Ovary (tissue), 9 donors: Measurements from ENCODE around the gene TRAPPC5. TPM values are rescaled to one million over a fixed set of nuclear protein-coding genes. Genes with fewer than 3 reads are reported as not detected.

ENCODE experiments used
- DNase-seq, 5 donors: peaks; one replicate each; pipeline ENCODE4 v3.0.0-alpha.2; 2019 to 2020
- H3K27ac ChIP-seq, 2 donors: fragments of 200-600 bp; one replicate each; pipeline versions ENCODE4 v1.5.1 to v1.8.0; 2019 to 2022
- H3K27me3 ChIP-seq: fragments of 200-600 bp; one replicate; pipeline ENCODE4 v1.8.0; 2022
- H3K36me3 ChIP-seq: fragments of 200-600 bp; sonication (generic); one replicate; pipeline ENCODE4 v1.5.1; 2019
- H3K4me1 ChIP-seq: one replicate; pipeline ENCODE4 v1.8.1; 2013; ENCODE audit warnings: mild to moderate bottlenecking, moderate library complexity; ENCODE audit not compliant: insufficient read depth
- H3K4me3 ChIP-seq: fragments of 200-600 bp; sonication (generic); one replicate; pipeline ENCODE4 v1.5.1; 2017
- H3K9me3 ChIP-seq, 2 donors: fragments of 200-600 bp in 1 of 2; sonication (generic) in 1 of 2; one replicate each; pipeline versions ENCODE4 v1.5.1 to v1.8.1; 2013 to 2019; ENCODE audit warnings: mild to moderate bottlenecking in 1 of 2, moderate library complexity in 1 of 2
- CTCF ChIP-seq, 3 donors: fragments of 450-650 bp in 2 of 3; fragments of 200-600 bp in 1 of 3; IDR thresholded peaks; one replicate each; pipeline versions ENCODE4 v1.5.1 to v1.8.0; 2016 to 2022; ENCODE audit warnings: antibody characterized with exemption in 3 of 3, mild to moderate bottlenecking in 1 of 3
- EP300 ChIP-seq: sonication (generic); formaldehyde crosslinking; IDR thresholded peaks from one replicate; pipeline ENCODE4 v1.6.1; 2017; ENCODE audit warnings: antibody characterized with exemption
- POLR2A ChIP-seq: fragments of 450-650 bp; IDR thresholded peaks from one replicate; pipeline ENCODE4 v1.6.1; 2017; ENCODE audit warnings: antibody characterized with exemption, mild to moderate bottlenecking, moderate library complexity
- WGBS, 3 donors: extraction: QIAGEN DNeasy Blood & Tissue Kit in 1 of 3; methylation state at CpG; one replicate each; pipeline versions ENCODE4 v1.1.5 to v1.1.7; 2013 to 2017; 5-methylcytosine and 5-hydroxymethylcytosine counted together
- intact Hi-C, 4 donors: fragments of 100-400 bp; cut with DNase I; formaldehyde crosslinking; loops; one replicate each; pipeline versions ENCODE4 v1.11.0 to v1.15.1; 2022 to 2023
- polyA plus RNA-seq, 2 donors: library from polyadenylated mRNA; stranded (reverse); fragments of 200-250 nt in 1 of 2; fragments of 350-450 nt in 1 of 2; fragmentation: Illumina TruSeq in 1 of 2; extraction: RNeasy Lipid Tissue Mini Kit (QIAGEN cat#74804) in 1 of 2; gene quantifications; one replicate each; pipeline ENCODE4 v1.2.3, GENCODE V29; 2013 to 2014
- total RNA-seq, 7 donors: library from RNA; depleted of rRNA in 2 of 7; stranded (reverse); fragments of >200 nt in 2 of 7; fragmentation: NEBNext Ultra II Directional in 3 of 7; extraction: Animal tissue kit (Norgen Biotek cat#: 25700) in 3 of 7; gene quantifications; one replicate each; pipeline versions ENCODE4 v1.1.0 to v1.2.4, GENCODE V29; 2016 to 2023
- donor health status: DM: no; HTN: no; CAD: no; lungs with moderate emphysema.
- donor health status: DM: no; HTN: no; CAD: no.
- donor health status: Bipolar disorder and iron deficiency.
- donor health status: DM: yes; HTN: yes; CAD: no.
- donor health status: DM: no; HTN: no; CAD: no.
- donor health status: DM: yes; HTN: yes; CAD: no.

Gene TRAPPC5
- total and polyA plus RNA-seq, 9 donors, result 0.32 to 111 (median 66.5) TPM

GRCh38 chr19:7663706-7664105 is 16.9 kb upstream of the TRAPPC5 start:
- H3K4me1 ChIP-seq, result no peaks in the 10 kb centered on the region
- no peak overlapping the region for H3K4me3 ChIP-seq
- H3K27me3 ChIP-seq, result no peaks in the 10 kb centered on the region
- H3K36me3 ChIP-seq, result no peaks in the 10 kb centered on the region
- no peaks in the 10 kb centered on the region for H3K9me3 ChIP-seq
- H3K27ac ChIP-seq, result no peak overlapping the region
- 59 to 72% (median 63%) methylated on average over 7 of the region's 7 CpGs for WGBS, 3 donors
- no peak for DNase-seq
- intact Hi-C loops, result no loop called here
- TF ChIP-seq EP300 (no peak), CTCF (IDR thresholded peaks at IDR 0.05) (no peak)

GRCh38 chr19:7665076-7665475 is 15.6 kb upstream of the TRAPPC5 start:
- Histone ChIP-seq H3K4me3 (no peak overlapping the region), H3K36me3 (no peaks in the 10 kb centered on the region), H3K27ac (no peak overlapping the region), H3K4me1 (no peaks in the 10 kb centered on the region), H3K27me3 (no peaks in the 10 kb centered on the region), H3K9me3 (no peaks in the 10 kb centered on the region)
- intact Hi-C loops, result no loop called here
- TF ChIP-seq EP300 (no peak), CTCF (IDR thresholded peaks at IDR 0.05) (no peak), POLR2A (no peak)
- no peak for DNase-seq
- WGBS, 3 donors, result 15 to 20% (median 16%) methylated on average over 4 of the region's 4 CpGs

GRCh38 chr19:7668842-7669241 is 11.8 kb upstream of the TRAPPC5 start, which contains the start of gene RETN:
Gene RETN (plus strand): TSS chr19:7669049. CDS start chr19:7669327, 278 bp downstream.
- Histone ChIP-seq H3K9me3 (no peaks in the 10 kb centered on the region), H3K27ac (no peak within 1 kb of the TSS), H3K4me3 (no peak within 1 kb of the TSS), H3K4me1 (no peaks in the 10 kb centered on the region), H3K27me3 (no peaks in the 10 kb centered on the region), H3K36me3 (no peaks in the 10 kb centered on the region)
- intact Hi-C loops, result no loop called here
- 70 to 77% (median 73%) methylated on average over 9 of the region's 9 CpGs for WGBS, 3 donors
- no peak for DNase-seq
- TF ChIP-seq CTCF (IDR thresholded peaks at IDR 0.05), result no peak
- no peak for TF ChIP-seq POLR2A

GRCh38 chr19:7669641-7670040 is 11.0 kb upstream of the TRAPPC5 start:
- no peak for TF ChIP-seq POLR2A
- TF ChIP-seq CTCF (IDR thresholded peaks at IDR 0.05), result no peak
- no peak for TF ChIP-seq EP300
- Histone ChIP-seq H3K36me3 (no peaks in the 10 kb centered on the region), H3K4me3 (no peak overlapping the region), H3K27me3 (no peaks in the 10 kb centered on the region), H3K27ac (no peak overlapping the region), H3K9me3 (no peaks in the 10 kb centered on the region), H3K4me1 (no peaks in the 10 kb centered on the region)
- intact Hi-C loops, result loop anchor here in 1 of 4 donors (10.0 kb wide), 1 partner anchor 315 kb away; no protein-coding TSS in a partner anchor
- WGBS, 3 donors, result 15 to 22% (median 16%) methylated on average over 9 of the region's 9 CpGs
- DNase-seq, result no peak
